Measurements from ENCODE around the gene CATSPERB. TPM values are rescaled to one million over a fixed set of nuclear protein-coding genes. Genes with fewer than 3 reads are reported as not detected.
"Not testable (repeated sequence)": the region's sequence is repeated elsewhere in the genome, so short reads cannot be mapped to it uniquely, and the experiment has no call there.

CATSPERB gene
- polyA plus RNA-seq, 12 donors = 0.10 to 1.6 (median 0.39) TPM; not detected in 2

DNA sequence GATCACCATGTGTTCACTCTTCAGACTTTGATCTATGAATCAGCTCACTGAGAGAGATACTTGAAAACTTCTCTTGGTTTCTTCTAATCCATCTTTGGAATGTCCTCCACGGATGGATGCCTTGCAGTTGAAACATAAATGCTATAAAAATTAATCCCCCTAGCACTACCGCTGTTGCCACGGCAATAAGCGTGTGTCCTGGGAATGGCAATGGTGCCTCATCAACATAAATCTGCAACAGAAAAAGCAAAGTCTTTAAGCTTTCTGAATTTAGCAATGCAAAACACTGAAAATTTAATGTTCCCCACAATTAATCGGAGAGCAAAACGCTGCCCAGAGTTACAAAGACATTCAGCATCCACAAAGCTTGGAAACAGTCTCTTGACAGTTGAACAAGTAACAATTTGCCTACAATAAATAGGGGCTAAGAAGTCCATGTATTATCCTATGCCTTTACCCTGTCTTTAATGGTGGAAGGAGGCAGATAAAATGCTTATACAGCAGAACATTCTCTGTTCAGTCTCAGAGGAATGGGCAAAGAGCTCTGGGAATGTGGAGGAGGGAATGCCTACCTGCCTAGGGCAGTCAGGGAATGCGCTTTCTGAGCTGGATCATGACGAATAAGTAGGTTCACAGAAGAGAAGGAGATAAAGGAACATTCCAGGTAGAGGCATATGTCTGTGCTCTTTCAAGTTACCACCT lies 150.9 kb downstream of the CATSPERB start:
- DNase-seq = no peak

DNA sequence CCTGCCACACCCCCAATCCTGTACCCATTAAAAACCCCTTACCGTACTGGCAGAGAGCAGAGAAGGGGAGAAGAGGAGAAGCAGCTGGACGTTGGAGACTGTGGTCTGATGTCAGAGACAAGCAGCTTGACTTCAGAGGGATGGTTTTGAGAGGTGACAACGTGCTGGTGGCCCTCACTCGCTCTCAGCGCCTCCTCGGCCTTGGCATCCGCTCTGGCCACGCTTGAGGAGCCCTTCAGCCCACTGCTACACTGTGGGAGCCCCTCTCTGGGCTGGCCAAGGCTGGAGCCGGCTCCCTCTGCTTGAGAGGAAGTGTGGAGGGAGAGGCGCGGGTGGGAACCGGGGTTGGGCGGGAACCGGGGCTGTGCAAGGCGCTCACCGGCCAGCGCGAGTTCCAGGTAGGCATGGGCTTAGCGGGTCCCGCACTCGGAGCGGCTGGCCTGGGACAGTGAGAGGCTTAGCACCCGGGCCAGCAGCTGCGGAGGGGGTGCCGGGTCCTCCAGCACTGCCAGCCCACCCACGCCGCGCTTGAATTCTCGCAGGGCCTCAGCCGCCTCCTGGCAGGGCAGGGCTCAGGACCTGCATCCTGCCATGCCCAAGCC lies 154.2 kb downstream of the CATSPERB start:
- no peak for DNase-seq

DNA sequence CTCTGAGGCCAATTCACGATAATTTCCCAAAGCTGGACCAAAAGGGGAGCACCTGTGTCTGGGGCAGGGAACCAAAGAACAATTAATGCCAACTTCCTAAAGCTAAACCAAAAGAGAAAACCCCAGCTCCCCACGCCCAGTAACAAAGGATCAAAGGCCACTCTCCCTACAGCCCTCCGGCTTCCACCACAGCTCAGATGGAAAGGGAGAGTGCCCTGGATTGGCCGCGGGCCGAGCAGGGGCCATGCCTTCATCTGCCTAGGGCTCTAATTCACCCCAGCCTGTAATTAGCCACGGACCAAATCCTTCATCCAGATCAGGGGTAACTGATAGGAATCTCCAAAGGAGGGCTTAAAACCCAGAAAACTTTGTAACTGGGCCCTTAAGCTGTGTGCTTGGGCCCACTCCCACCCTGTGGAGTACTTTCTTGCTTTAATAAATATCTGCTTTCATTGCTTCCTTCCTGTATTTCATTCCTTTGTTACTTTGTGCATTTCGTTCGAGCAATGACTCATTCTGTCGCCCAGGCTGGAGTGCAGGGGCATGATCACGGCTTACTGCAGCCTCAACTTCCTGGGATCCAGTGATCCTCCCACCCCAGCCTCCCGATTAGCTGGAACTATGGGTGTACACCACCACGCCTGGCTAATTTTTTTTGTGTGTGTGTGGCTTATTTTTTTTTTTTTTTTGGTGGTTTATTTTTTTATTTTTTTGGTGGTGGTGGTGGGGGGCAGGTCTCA lies 156.2 kb downstream of the CATSPERB start:
- no peak for DNase-seq

DNA sequence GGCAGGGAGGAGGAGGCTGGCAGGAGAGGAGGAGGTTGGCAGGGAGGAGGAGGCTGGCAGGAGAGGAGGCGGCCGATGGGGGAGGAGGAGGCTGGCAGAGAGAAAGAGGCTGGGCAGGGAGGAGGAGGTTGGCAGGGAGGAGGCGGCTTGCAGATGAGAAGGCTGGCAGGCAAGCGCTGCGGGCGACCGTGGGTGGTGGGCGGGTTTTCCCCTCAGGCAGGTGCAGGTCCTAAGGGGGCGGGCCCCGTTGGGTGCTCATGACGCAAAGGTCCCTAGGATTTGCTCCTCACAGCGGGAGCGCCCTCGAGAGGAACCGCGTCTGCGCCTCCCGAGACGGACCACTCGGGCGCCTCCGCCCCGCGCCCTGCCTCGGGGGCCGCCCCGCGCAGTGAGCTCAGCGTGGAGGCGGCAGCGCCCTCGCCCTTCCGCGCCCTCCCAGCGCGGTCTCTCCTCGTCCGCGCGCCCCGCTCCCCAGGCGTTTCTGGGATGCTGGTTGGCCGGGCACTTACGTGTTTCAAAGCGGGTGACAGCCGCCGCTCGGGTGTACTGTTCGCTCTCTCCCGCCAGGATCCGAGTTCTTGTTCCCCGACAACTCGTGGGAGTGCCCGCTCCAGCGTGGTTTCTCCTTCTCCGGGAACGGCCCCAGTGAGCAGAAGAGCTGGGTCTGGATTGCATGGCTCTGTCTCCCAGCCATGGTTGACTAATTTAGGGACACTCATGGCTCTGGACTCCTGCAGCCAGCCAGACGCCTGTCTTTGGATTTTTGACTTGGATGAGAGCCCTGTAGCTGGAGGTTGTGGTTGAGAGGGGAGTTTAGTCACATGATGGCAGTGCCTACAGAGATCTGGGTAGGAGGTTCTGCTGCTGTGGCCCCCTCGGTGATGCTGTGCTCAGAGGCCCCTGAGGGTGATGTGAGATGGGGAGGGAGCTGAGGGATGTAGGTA lies 157.7 kb downstream of the CATSPERB start:
- DNase-seq = peak; percentile 11

DNA sequence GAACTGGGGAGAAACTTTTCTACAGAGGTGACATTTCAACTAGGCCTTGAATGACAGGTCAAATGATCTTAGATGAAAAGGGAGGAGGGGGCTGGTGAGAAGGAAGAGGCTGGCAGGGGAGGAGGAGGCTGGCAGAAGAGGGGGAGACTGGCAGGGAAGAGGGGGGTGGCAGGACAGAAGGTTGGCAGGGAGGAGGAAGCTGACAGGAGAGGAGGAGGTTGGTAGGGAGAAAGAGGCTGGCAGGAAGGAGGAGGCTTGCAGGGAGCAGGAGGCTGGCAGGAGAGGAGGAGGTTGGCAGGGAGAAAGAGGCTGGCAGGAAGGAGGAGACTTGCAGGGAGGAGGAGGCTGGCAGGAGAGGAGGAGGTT lies 158.4 kb downstream of the CATSPERB start:
- no peak for DNase-seq

DNA sequence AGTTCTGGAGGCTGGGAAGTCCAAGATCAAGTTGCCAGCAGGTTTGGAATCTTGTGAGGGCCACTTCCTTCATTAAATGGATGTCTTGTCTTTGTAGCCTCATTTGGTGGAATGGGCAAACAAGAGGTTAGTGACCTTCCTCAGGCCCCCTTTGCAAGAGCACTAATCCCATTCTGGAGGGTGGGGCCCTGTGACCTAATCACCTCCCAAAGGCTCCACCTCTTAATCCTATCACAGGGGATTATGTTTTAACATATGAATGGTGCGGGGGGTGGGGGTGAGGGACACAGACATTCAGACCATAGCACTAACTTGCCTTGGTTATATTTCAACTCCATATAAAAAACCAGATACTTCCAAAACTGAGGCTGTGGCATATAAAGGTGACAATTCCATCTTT lies 161.9 kb downstream of the CATSPERB start:
- no peak for DNase-seq

DNA sequence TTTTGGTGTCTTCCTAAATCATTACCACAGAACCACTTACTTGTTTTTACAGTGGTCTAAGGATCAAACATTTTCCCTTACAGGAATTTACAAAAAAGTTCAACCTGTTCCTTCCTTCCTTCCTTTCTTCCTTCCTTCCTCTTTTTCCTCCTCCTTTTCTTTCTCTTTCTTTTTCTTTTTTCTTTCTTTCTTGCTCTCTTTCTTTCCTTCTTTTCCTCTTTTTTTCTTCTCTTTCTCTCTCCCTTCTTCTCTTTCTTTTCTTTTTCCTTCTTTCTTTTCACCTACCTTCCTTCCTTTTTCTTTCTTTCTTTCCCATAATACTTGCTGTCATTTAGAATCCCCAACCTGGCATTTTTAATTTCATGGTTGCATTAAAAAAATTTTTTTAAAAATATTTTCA lies 162.6 kb downstream of the CATSPERB start:
- DNase-seq = no peak

DNA sequence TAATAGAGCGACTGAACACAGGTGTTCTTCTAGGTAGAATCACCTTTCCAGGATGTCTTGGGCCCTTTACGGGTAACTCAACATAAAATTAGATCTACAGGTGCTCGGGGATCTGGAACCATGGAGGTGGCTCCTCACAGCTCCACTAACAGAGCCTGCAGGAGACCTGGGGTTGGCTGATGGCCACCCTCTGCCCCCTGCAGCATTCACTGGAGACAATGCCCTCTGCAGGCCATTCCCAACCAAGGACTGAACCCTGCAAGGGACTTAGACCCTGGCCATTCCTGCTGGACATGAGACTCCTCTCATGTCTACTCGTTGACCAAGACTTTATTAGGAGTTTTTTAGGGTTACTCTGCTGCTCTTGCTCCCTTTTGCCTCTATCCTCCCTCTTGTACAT lies 163.3 kb downstream of the CATSPERB start:
- DNase-seq = no peak

DNA sequence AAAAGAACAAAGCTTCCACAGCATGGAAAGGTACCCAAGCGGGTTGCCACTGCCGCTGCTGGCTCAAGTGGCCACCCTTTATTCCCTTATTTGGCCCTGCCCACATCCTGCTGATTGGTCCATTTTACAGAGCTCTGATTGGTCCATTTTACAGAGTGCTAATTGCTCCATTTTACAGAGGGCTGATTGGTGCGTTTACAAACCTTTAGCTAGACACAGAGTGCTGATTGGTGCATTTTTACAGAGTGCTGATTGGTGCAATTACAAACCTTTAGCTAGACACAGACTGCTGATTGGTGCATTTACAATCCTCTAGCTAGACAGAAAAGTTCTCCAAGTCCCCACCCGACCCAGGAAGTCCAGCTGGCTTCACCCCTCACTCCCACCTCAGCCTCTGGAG lies 164.1 kb downstream of the CATSPERB start:
- not testable (repeated sequence) for DNase-seq

DNA sequence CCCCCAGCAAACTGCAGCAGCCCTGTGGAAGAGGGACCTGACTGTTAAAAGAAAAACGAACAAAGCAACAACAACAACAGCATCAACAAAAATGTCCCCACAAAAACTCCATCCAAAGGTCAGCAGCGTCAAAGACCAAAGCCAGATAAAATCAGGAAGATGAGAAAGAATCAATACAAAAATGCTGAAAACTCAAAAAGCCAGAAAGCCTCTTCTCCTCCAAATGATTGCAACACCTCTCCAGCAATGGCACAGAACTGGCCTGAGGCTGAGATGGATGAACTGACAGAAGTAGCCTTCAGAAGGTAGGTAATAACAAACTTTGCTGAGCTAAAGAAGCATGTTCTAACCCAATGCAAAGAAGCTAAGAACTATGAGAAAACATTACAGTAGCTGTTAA lies 176.4 kb downstream of the CATSPERB start:
- DNase-seq = no peak

DNA sequence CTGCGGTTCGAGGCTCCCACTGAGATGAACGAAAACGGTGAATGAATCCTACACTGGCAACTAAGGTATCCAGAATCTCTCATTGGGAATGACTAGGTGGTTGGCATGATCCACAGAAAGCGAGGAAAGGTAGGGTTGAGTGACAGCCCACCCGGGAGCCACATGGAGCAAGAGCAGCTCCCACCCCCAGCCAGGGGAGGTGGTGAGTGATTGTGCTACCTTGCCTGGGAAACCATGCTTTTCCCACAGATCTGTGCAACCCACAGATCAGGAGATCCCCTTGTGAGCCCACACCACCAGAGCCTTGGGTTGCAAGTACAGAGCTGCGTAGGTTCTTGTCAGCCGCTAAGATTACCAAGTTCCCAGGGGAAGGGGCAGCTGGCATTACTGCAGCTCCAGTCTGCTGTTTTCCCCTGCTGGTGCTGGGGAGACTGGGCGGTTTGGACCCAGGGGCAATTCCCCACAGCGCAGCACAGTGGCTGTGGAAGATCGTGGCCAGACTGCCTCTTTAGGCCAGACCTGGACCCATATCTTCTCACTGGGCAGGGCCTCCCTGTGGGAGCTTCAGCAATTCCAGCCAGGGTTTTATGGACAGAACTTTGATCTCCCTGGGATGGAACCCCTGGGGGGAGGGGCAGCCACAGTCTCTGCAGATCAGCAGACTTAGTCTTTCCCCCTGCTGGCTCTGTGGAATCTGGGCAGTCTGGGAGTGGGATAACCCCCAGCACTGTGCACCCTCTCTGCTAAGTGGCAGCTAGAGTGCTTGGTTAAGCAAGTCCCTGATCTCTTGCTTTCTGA lies 177.2 kb downstream of the CATSPERB start:
- DNase-seq = no peak

DNA sequence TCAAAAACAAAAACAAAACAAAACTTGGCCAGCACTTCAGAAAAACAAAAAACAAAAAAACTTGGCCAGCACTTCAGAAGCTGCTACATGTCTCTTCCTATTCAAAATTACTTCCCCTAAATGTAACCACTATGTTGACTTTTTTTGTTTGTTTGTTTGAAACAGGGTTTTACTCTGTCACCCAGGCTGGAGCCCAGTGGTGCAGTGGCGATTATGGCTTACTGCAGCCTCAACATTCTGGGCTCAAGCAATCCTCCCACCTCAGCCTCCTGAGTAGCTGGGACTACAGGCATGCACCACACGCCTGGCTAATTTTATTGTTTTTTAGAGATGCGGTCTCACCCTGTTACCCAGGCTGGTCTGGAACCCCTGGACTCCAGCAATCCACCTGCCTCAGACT lies 183.8 kb downstream of the CATSPERB start:
- DNase-seq = no peak

DNA sequence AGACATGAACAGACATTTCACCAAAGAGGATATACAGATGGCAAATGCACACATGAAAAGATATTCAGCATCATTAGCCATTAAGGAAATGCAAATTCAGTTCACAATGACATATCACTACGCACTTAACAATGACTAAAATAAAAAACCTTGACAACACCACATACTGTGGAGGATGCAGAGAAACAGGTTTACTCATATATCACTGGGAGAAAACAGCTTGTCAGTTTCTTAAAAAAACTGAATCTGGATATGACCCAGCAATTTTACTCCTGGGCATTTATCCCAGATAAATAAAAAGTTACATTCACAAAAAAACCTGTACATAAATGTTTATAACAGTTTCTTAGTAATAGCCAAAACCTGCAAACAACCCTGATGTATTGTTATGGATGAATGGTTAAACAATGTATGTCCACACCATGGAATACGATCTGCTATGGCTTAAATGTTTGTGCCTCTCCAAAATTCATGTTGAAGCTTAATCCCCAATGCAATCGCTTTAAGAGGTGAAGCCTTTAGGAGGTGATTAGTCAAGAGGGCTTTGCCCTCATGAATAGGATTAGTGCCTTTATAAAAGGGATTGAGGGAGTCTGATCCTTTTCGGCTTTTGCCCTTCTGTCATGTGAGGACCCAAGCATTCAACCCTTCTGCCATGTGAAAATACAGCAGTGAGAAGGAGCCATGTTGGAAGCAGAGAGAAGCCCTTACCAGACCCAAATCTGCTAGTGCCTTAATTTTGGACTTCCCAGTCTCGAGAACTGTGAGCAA lies 185.8 kb downstream of the CATSPERB start:
- DNase-seq = no peak

DNA sequence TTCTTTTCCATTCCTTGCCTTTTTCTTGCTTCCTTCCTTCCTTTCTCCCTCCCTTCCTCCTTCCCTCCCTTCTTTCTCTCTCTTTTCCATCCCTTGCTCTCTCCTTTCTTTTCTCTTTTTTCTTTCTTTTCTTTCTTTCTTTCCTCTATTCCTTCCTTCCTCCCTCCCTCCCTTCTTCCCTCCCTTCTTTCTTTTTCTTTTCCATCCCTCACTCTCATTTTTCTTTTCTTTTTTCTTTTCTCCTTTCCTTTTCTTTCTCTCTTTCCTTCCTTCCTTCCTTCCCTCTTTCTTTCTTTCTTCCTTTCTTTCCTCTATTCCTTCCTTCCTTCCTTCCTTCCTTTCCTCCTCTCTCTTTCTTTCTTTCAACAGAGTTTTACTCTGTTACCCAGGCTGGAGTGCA lies 186.7 kb downstream of the CATSPERB start:
- no peak for DNase-seq

DNA sequence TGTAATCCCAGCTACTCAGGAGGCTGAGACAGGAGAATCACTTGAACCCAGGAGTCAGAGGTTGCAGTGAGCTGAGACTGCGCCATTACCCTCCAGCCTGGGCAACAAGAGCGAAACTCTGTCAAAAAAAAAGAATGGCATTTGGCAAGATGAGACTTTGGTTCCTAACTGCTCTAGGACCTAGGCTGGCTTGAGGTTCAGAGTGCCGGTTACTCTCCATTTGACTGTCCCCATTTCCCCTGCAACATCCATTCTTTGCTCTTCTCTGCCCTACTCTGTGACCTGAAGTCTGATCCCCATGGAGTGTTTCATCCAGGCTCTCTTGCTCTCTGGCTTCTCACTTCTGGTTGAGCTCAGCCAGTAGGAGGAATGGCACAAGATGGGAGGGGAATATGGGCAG lies 195.6 kb downstream of the CATSPERB start:
- DNase-seq = no peak

DNA sequence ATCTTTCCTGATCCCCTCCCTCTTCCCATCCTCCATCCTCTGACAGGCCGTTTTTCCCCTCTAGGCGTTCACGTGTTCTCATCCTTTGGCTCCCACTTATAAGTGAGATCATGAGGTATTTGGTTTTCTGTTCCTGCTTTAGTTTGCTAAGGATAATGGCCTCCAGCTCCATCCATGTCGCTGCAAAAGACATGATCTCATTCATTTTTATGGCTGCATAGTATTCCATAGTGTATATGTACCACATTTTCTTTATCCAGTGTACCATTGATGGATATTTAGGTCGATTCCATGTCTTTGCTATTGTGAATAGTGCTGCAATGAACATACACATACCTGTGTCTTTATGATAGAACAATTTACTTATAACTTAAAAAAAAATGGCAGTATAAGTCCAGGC lies 197.8 kb downstream of the CATSPERB start:
- not testable (repeated sequence) for DNase-seq

DNA sequence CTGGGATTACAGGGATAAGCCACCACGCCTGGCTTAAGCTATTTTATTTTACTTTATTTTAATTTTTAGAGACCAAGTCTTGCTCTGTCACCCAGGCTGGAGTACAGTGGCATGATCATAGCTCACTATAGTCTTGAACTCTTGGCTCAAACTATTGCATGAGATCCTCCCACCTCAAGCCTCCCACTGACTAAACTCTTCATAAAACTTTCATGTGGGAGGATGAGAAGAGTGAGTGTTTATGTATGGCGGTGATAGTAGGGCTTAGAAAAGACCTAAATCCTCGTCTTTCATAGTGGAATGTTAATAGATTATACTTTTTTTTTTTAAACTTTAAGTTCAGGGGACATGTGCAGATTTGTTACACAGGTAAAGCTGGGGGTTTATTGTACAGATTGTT lies 198.3 kb downstream of the CATSPERB start:
- DNase-seq = no peak
